Measurements from ENCODE around the gene ANKRD11.
"Not testable (repeated sequence)": the region's sequence is repeated elsewhere in the genome, so short reads cannot be mapped to it uniquely, and the experiment has no call there.

Gene ANKRD11

GRCh38 chr16:89390224-89390583, 100.2 kb downstream of the ANKRD11 start:
- peaks cover 82% of the 10 kb centered on the region for H3K79me2 ChIP-seq (ENCODE audit: control insufficient read depth, insufficient read depth, low read length)
- not testable (repeated sequence) for H4K5ac ChIP-seq (ENCODE audit: low read length); DNase-seq; H2BK5ac ChIP-seq (ENCODE audit: low read length); H2AK5ac ChIP-seq (ENCODE audit: low read length); H2BK120ac ChIP-seq (ENCODE audit: low read depth, low read length); H3K27me3 ChIP-seq (ENCODE audit: insufficient read depth, low read length, poor library complexity); H3K36me3 ChIP-seq (ENCODE audit: control insufficient read depth, insufficient read depth, low read length); H3K4ac ChIP-seq (ENCODE audit: low read depth, low read length); H3K23ac ChIP-seq (ENCODE audit: low read length); H4K8ac ChIP-seq (ENCODE audit: low read depth, low read length); H3K9ac ChIP-seq (ENCODE audit: low read length); H3K4me1 ChIP-seq (ENCODE audit: control insufficient read depth, low read depth, low read length); H3K56ac ChIP-seq (ENCODE audit: low read length); H2BK15ac ChIP-seq (replicated peaks; ENCODE audit: low read depth); H3K18ac ChIP-seq (ENCODE audit: low read length); H3K4me3 ChIP-seq (ENCODE audit: low read length); H3K27ac ChIP-seq (ENCODE audit: low read depth, low read length); H3K4me2 ChIP-seq (ENCODE audit: low read length)
- no CpG with 5 or more reads among the region's 15 CpGs for WGBS (ENCODE audit: extremely low coverage, insufficient coverage, low lambda C conversion rate)
- H3K79me1 ChIP-seq (ENCODE audit: low read length): peaks cover 17% of the 10 kb centered on the region

- no CpG with 5 or more reads among the region's 44 CpGs for WGBS (ENCODE audit: extremely low coverage, insufficient coverage, low lambda C conversion rate)
- not testable (repeated sequence) for DNase-seq
Observed at GRCh38 chr16:89389504-89390223, 100.7 kb downstream of the ANKRD11 start.

GRCh38 chr16:89388536-89388935, 101.8 kb downstream of the ANKRD11 start:
- no peak overlapping the region for H3K18ac ChIP-seq (ENCODE audit: low read length)
- no peak overlapping the region for H3K4me2 ChIP-seq (ENCODE audit: low read length)
- no peak overlapping the region for H2BK5ac ChIP-seq (ENCODE audit: low read length)
- no peak overlapping the region for H3K4me3 ChIP-seq (ENCODE audit: low read length)
- peaks cover 21% of the 10 kb centered on the region for H3K79me1 ChIP-seq (ENCODE audit: low read length)
- no peak overlapping the region for H2BK120ac ChIP-seq (ENCODE audit: low read depth, low read length)
- no peak overlapping the region for H3K9ac ChIP-seq (ENCODE audit: low read length)
- no peak overlapping the region for H3K56ac ChIP-seq (ENCODE audit: low read length)
- no CpG with 5 or more reads among the region's 9 CpGs for WGBS (ENCODE audit: extremely low coverage, insufficient coverage, low lambda C conversion rate)
- H4K5ac ChIP-seq (ENCODE audit: low read length): no peak overlapping the region
- H4K8ac ChIP-seq (ENCODE audit: low read depth, low read length): no peak overlapping the region
- H2BK15ac ChIP-seq (replicated peaks; ENCODE audit: low read depth): no peak overlapping the region
- no peaks in the 10 kb centered on the region for H3K36me3 ChIP-seq (ENCODE audit: control insufficient read depth, insufficient read depth, low read length)
- no peak for DNase-seq
- H3K27me3 ChIP-seq (ENCODE audit: insufficient read depth, low read length, poor library complexity): no peaks in the 10 kb centered on the region
- H3K27ac ChIP-seq (ENCODE audit: low read depth, low read length): no peak overlapping the region
- peaks cover 84% of the 10 kb centered on the region for H3K79me2 ChIP-seq (ENCODE audit: control insufficient read depth, insufficient read depth, low read length)
- H2AK5ac ChIP-seq (ENCODE audit: low read length): no peak overlapping the region
- H3K4ac ChIP-seq (ENCODE audit: low read depth, low read length): no peak overlapping the region
- H3K23ac ChIP-seq (ENCODE audit: low read length): no peak overlapping the region
- H3K4me1 ChIP-seq (ENCODE audit: control insufficient read depth, low read depth, low read length): peaks cover 4% of the 10 kb centered on the region

More at GRCh38 chr16:89389504-89390223, 100.7 kb downstream of the ANKRD11 start:
- not testable (repeated sequence) for H3K4me2 ChIP-seq (ENCODE audit: low read length); H2BK5ac ChIP-seq (ENCODE audit: low read length); H4K8ac ChIP-seq (ENCODE audit: low read depth, low read length); H3K18ac ChIP-seq (ENCODE audit: low read length); H2AK5ac ChIP-seq (ENCODE audit: low read length); H3K23ac ChIP-seq (ENCODE audit: low read length); H3K36me3 ChIP-seq (ENCODE audit: control insufficient read depth, insufficient read depth, low read length); H3K9ac ChIP-seq (ENCODE audit: low read length); H3K27me3 ChIP-seq (ENCODE audit: insufficient read depth, low read length, poor library complexity); H3K27ac ChIP-seq (ENCODE audit: low read depth, low read length); H3K4ac ChIP-seq (ENCODE audit: low read depth, low read length); H3K4me3 ChIP-seq (ENCODE audit: low read length); H2BK15ac ChIP-seq (replicated peaks; ENCODE audit: low read depth); H3K56ac ChIP-seq (ENCODE audit: low read length); H2BK120ac ChIP-seq (ENCODE audit: low read depth, low read length); H3K4me1 ChIP-seq (ENCODE audit: control insufficient read depth, low read depth, low read length); H4K5ac ChIP-seq (ENCODE audit: low read length)
- Histone ChIP-seq H3K79me1 (ENCODE audit: low read length) (peaks cover 16% of the 10 kb centered on the region), H3K79me2 (ENCODE audit: control insufficient read depth, insufficient read depth, low read length) (peaks cover 82% of the 10 kb centered on the region)

- Histone ChIP-seq H2BK15ac (replicated peaks; ENCODE audit: low read depth) (no peak overlapping the region), H3K79me2 (ENCODE audit: control insufficient read depth, insufficient read depth, low read length) (peaks cover 90% of the 10 kb centered on the region), H3K79me1 (ENCODE audit: low read length) (peaks cover 18% of the 10 kb centered on the region), H3K4me1 (ENCODE audit: control insufficient read depth, low read depth, low read length) (peaks cover 5% of the 10 kb centered on the region), H3K9ac (ENCODE audit: low read length) (no peak overlapping the region), H4K8ac (ENCODE audit: low read depth, low read length) (no peak overlapping the region), H2BK120ac (ENCODE audit: low read depth, low read length) (no peak overlapping the region), H2BK5ac (ENCODE audit: low read length) (no peak overlapping the region), H3K4ac (ENCODE audit: low read depth, low read length) (no peak overlapping the region), H4K5ac (ENCODE audit: low read length) (no peak overlapping the region), H3K4me3 (ENCODE audit: low read length) (no peak overlapping the region), H3K4me2 (ENCODE audit: low read length) (no peak overlapping the region), H3K23ac (ENCODE audit: low read length) (no peak overlapping the region), H3K56ac (ENCODE audit: low read length) (no peak overlapping the region), H3K27me3 (ENCODE audit: insufficient read depth, low read length, poor library complexity) (no peaks in the 10 kb centered on the region), H3K27ac (ENCODE audit: low read depth, low read length) (no peak overlapping the region), H3K18ac (ENCODE audit: low read length) (no peak overlapping the region), H2AK5ac (ENCODE audit: low read length) (no peak overlapping the region), H3K36me3 (ENCODE audit: control insufficient read depth, insufficient read depth, low read length) (no peaks in the 10 kb centered on the region)
- no CpG with 5 or more reads among the region's 21 CpGs for WGBS (ENCODE audit: extremely low coverage, insufficient coverage, low lambda C conversion rate)
- no peak for DNase-seq
Observed at GRCh38 chr16:89386306-89387185, 103.8 kb downstream of the ANKRD11 start.

- H3K79me2 ChIP-seq (ENCODE audit: control insufficient read depth, insufficient read depth, low read length): peaks cover 92% of the 10 kb centered on the region
- H3K27me3 ChIP-seq (ENCODE audit: insufficient read depth, low read length, poor library complexity): no peaks in the 10 kb centered on the region
- H3K4me3 ChIP-seq (ENCODE audit: low read length): no peak overlapping the region
- no peak overlapping the region for H4K5ac ChIP-seq (ENCODE audit: low read length)
- H2AK5ac ChIP-seq (ENCODE audit: low read length): no peak overlapping the region
- no peak overlapping the region for H3K4ac ChIP-seq (ENCODE audit: low read depth, low read length)
- H2BK120ac ChIP-seq (ENCODE audit: low read depth, low read length): no peak overlapping the region
- H3K4me2 ChIP-seq (ENCODE audit: low read length): no peak overlapping the region
- H2BK5ac ChIP-seq (ENCODE audit: low read length): no peak overlapping the region
- WGBS (ENCODE audit: extremely low coverage, insufficient coverage, low lambda C conversion rate): no CpG with 5 or more reads among the region's 21 CpGs
- H3K36me3 ChIP-seq (ENCODE audit: control insufficient read depth, insufficient read depth, low read length): no peaks in the 10 kb centered on the region
- no peak for DNase-seq
- no peak overlapping the region for H3K23ac ChIP-seq (ENCODE audit: low read length)
- H3K9ac ChIP-seq (ENCODE audit: low read length): no peak overlapping the region
- H2BK15ac ChIP-seq (replicated peaks; ENCODE audit: low read depth): no peak overlapping the region
- no peak overlapping the region for H3K18ac ChIP-seq (ENCODE audit: low read length)
- no peak overlapping the region for H3K27ac ChIP-seq (ENCODE audit: low read depth, low read length)
- peak overlapping the region; percentile 42 for H3K56ac ChIP-seq (ENCODE audit: low read length)
- H4K8ac ChIP-seq (ENCODE audit: low read depth, low read length): no peak overlapping the region
- peaks cover 5% of the 10 kb centered on the region for H3K4me1 ChIP-seq (ENCODE audit: control insufficient read depth, low read depth, low read length)
- peaks cover 16% of the 10 kb centered on the region for H3K79me1 ChIP-seq (ENCODE audit: low read length)
Observed at GRCh38 chr16:89385712-89386111, 104.6 kb downstream of the ANKRD11 start.
